WTC11 (cell line): Measurements from ENCODE around the gene GSX2. TPM values are rescaled to one million over a fixed set of nuclear protein-coding genes. Genes with fewer than 3 reads are reported as not detected.
"Not testable (repeated sequence)": the region's sequence is repeated elsewhere in the genome, so short reads cannot be mapped to it uniquely, and the experiment has no call there.

Experiments used
- ATAC-seq: fragments of 200-7000 bp; cut with Tn5 transposase; 2 replicates; pipeline ENCODE4 v1.10.0; 2021; ENCODE audit warnings: mild to moderate bottlenecking, moderate library complexity
- CTCF ChIA-PET: fragments of 300-600 bp; sonication (Branson Sonifier 250); formaldehyde crosslinking; loops from one replicate; lab custom pipeline; 2021; ENCODE audit warnings: antibody characterized with exemption; lab: Charles Lee
- POLR2A ChIA-PET: fragments of 350-600 bp; sonication (Branson Sonifier 250); formaldehyde crosslinking; loops from one replicate; lab custom pipeline; 2021; ENCODE audit warnings: antibody characterized with exemption; lab: Charles Lee
- DNase-seq: peaks from one replicate; pipeline ENCODE4 v3.0.0; 2021; ENCODE audit warnings: low spot score
- H3K27ac Mint-ChIP-seq: 2 replicates; pipeline ENCODE4 v1.8.0; 2021; ENCODE audit warnings: mixed read lengths
- H3K27me3 Mint-ChIP-seq: 2 replicates; pipeline ENCODE4 v1.8.0; 2021; ENCODE audit warnings: low read depth, mild to moderate bottlenecking, moderate library complexity, mixed read lengths
- H3K36me3 Mint-ChIP-seq: 2 replicates; pipeline ENCODE4 v1.8.0; 2021; ENCODE audit warnings: mixed read lengths
- H3K4me1 Mint-ChIP-seq: 2 replicates; pipeline ENCODE4 v1.8.0; 2022; ENCODE audit warnings: mixed read lengths
- H3K4me3 Mint-ChIP-seq: 2 replicates; pipeline ENCODE4 v1.8.0; 2021; ENCODE audit warnings: mild to moderate bottlenecking, moderate library complexity, mixed read lengths
- H3K9me3 Mint-ChIP-seq: 2 replicates; pipeline ENCODE4 v1.8.0; 2021; ENCODE audit warnings: mixed read lengths
- ATF3 ChIP-seq: sonication (generic); formaldehyde crosslinking; conservative IDR thresholded peaks from 2 replicates; pipeline ENCODE4 v1.8.1; 2022; ENCODE audit warnings: mild to moderate bottlenecking, missing genetic modification reagents
- CBFB ChIP-seq: sonication (generic); formaldehyde crosslinking; IDR thresholded peaks from 2 replicates; pipeline ENCODE4 v1.8.1; 2022; ENCODE audit warnings: mild to moderate bottlenecking, low read depth, missing genetic modification reagents
- CDX4 ChIP-seq: fragments of 250-450 bp; sonication (Bioruptor Pico); IDR thresholded peaks from 2 replicates; pipeline ENCODE4 v1.9.0; 2021; ENCODE audit warnings: moderate library complexity, mild to moderate bottlenecking, inconsistent platforms, borderline replicate concordance
- CREM ChIP-seq: sonication (generic); formaldehyde crosslinking; IDR thresholded peaks from 2 replicates; pipeline ENCODE4 v1.8.1; 2022; ENCODE audit warnings: mild to moderate bottlenecking, missing genetic modification reagents, moderate library complexity
- GABPB1 ChIP-seq: sonication (generic); formaldehyde crosslinking; IDR thresholded peaks from 2 replicates; pipeline ENCODE4 v1.8.1; 2023; ENCODE audit warnings: mild to moderate bottlenecking, missing genetic modification reagents
- JAZF1 ChIP-seq: fragments of 250-450 bp; sonication (Bioruptor Pico); IDR thresholded peaks from 2 replicates; pipeline ENCODE4 v1.9.0; 2021; ENCODE audit warnings: moderate library complexity, mild to moderate bottlenecking, inconsistent platforms
- NFATC4 ChIP-seq: fragments of 250-450 bp; sonication (Bioruptor Pico); IDR thresholded peaks from 2 replicates; pipeline ENCODE4 v1.9.0; 2021; ENCODE audit warnings: mild to moderate bottlenecking
- NR1H2 ChIP-seq: sonication (generic); formaldehyde crosslinking; IDR thresholded peaks from 2 replicates; pipeline ENCODE4 v1.9.0; 2021; ENCODE audit warnings: mild to moderate bottlenecking, moderate library complexity, missing genetic modification reagents
- RELA ChIP-seq: sonication (generic); formaldehyde crosslinking; IDR thresholded peaks from 2 replicates; pipeline ENCODE4 v1.8.1; 2022; ENCODE audit warnings: missing genetic modification reagents, mild to moderate bottlenecking, borderline replicate concordance
- SMAD3 ChIP-seq: sonication (generic); formaldehyde crosslinking; IDR thresholded peaks from 2 replicates; pipeline ENCODE4 v1.8.0; 2022; ENCODE audit warnings: missing genetic modification reagents, mild to moderate bottlenecking, borderline replicate concordance
- STAT6 ChIP-seq: sonication (generic); formaldehyde crosslinking; conservative IDR thresholded peaks from 2 replicates; pipeline ENCODE4 v1.8.1; 2023; ENCODE audit warnings: mild to moderate bottlenecking, low read depth, missing genetic modification reagents, moderate library complexity
- TCF7 ChIP-seq: sonication (generic); formaldehyde crosslinking; IDR thresholded peaks from 2 replicates; pipeline ENCODE4 v1.8.0; 2022; ENCODE audit warnings: mild to moderate bottlenecking, low read depth, missing genetic modification reagents, moderate library complexity
- TEAD1 ChIP-seq: sonication (generic); formaldehyde crosslinking; IDR thresholded peaks from 2 replicates; pipeline ENCODE4 v1.8.0; 2022; ENCODE audit warnings: mild to moderate bottlenecking, missing genetic modification reagents
- TEAD4 ChIP-seq: sonication (generic); formaldehyde crosslinking; IDR thresholded peaks from 2 replicates; pipeline ENCODE4 v1.8.0; 2022; ENCODE audit warnings: mild to moderate bottlenecking, missing genetic modification reagents
- ZBTB21 ChIP-seq: sonication (generic); formaldehyde crosslinking; IDR thresholded peaks from 2 replicates; pipeline ENCODE4 v1.8.1; 2023; ENCODE audit warnings: mild to moderate bottlenecking, missing genetic modification reagents, borderline replicate concordance
- ZNF232 ChIP-seq: sonication (generic); formaldehyde crosslinking; IDR thresholded peaks from 2 replicates; pipeline ENCODE4 v1.8.0; 2022; ENCODE audit warnings: mild to moderate bottlenecking, missing genetic modification reagents
- ZNF512 ChIP-seq: sonication (generic); formaldehyde crosslinking; IDR thresholded peaks from 2 replicates; pipeline ENCODE4 v1.8.1; 2022; ENCODE audit warnings: missing genetic modification reagents, borderline replicate concordance
- total RNA-seq: library from RNA; stranded (reverse); gene quantifications from 3 replicates; pipeline ENCODE4 v1.2.3, GENCODE V29; 2021
- TF ChIP-seq, protein P1 (sequence below): sonication (generic); formaldehyde crosslinking; IDR thresholded peaks from 2 replicates; pipeline ENCODE4 v1.8.0; 2022; ENCODE audit warnings: mild to moderate bottlenecking, missing genetic modification reagents
- TF ChIP-seq, protein P2 (sequence below): sonication (generic); formaldehyde crosslinking; IDR thresholded peaks from 2 replicates; pipeline ENCODE4 v1.8.1; 2023; ENCODE audit warnings: mild to moderate bottlenecking, missing genetic modification reagents
- TF ChIP-seq, protein P3 (sequence below): sonication (generic); formaldehyde crosslinking; IDR thresholded peaks from 2 replicates; pipeline ENCODE4 v1.8.0; 2023; ENCODE audit warnings: missing genetic modification reagents

GSX2 gene
- total RNA-seq, 1 experiment from 2014 or later = not detected

DNA sequence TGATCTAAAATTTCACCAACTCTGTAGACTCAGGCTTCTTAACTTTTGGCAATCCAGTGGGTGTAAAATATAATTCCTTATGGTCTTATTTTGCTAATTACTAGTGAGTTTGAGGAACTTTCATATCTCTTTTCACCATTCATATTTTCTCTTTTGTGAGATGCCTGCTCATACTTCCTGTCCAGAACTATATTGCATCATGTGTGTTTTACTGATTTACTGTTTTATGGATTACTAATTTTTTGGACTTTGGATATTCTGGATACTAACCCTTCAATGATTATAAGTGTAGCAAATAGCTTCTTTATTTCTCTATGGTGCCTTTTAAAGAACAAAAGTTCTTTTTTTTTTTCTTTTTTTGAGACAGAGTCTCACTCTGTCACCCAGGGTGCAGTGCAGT is 20.6 kb downstream of the GSX2 start:
- H3K27me3 Mint-ChIP-seq = no peaks in the 10 kb centered on the region
- POLR2A ChIA-PET = no interaction called here
- no peaks in the 10 kb centered on the region for H3K36me3 Mint-ChIP-seq
- H3K4me3 Mint-ChIP-seq = no peak overlapping the region
- peaks cover 7% of the 10 kb centered on the region for H3K4me1 Mint-ChIP-seq
- CTCF ChIA-PET = no interaction called here
- DNase-seq = no peak
- TF ChIP-seq NR1H2 = no peak
- no peak overlapping the region for H3K27ac Mint-ChIP-seq
- H3K9me3 Mint-ChIP-seq = no peaks in the 10 kb centered on the region
- no peak for ATAC-seq

DNA sequence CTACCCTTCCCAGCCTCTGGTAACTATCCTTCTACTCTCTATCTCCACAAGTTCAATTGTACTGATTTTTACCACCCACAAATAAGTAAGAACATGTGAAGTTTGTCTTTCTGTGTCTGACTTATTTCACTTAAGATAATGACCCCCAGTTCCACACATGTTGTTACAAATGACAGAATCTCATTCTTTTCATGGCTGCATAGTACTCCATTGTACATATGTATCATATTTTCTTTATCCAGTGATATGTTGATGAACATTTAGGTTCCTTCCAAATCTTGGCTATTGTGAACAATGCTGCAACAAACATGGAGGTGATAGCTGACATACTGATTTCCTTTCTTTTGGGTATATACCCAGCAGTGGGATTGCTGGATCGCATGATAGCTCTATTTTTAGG is 27.7 kb downstream of the GSX2 start:
- peaks cover 7% of the 10 kb centered on the region for H3K4me1 Mint-ChIP-seq
- no peak overlapping the region for H3K4me3 Mint-ChIP-seq
- DNase-seq (no peak), ATAC-seq (no peak)
- H3K36me3 Mint-ChIP-seq = peaks cover 15% of the 10 kb centered on the region
- TF ChIP-seq, protein P1, sequence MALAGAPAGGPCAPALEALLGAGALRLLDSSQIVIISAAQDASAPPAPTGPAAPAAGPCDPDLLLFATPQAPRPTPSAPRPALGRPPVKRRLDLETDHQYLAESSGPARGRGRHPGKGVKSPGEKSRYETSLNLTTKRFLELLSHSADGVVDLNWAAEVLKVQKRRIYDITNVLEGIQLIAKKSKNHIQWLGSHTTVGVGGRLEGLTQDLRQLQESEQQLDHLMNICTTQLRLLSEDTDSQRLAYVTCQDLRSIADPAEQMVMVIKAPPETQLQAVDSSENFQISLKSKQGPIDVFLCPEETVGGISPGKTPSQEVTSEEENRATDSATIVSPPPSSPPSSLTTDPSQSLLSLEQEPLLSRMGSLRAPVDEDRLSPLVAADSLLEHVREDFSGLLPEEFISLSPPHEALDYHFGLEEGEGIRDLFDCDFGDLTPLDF (CRISPR knock-in tag) = no peak
- TF ChIP-seq STAT6 (no peak), CREM (CRISPR knock-in tag) (no peak), JAZF1 (no peak), TEAD1 (CRISPR knock-in tag) (no peak), CDX4 (CRISPR knock-in tag) (no peak), GABPB1 (CRISPR knock-in tag) (no peak), ZBTB21 (no peak), RELA (CRISPR knock-in tag) (no peak), NR1H2 (no peak), ATF3 (CRISPR knock-in tag) (no peak), SMAD3 (CRISPR knock-in tag) (no peak), TCF7 (CRISPR knock-in tag) (no peak), CBFB (CRISPR knock-in tag) (no peak), ZNF512 (CRISPR knock-in tag) (no peak), TEAD4 (CRISPR knock-in tag) (no peak), NFATC4 (no peak), ZNF232 (CRISPR knock-in tag) (no peak)
- TF ChIP-seq, protein P2, sequence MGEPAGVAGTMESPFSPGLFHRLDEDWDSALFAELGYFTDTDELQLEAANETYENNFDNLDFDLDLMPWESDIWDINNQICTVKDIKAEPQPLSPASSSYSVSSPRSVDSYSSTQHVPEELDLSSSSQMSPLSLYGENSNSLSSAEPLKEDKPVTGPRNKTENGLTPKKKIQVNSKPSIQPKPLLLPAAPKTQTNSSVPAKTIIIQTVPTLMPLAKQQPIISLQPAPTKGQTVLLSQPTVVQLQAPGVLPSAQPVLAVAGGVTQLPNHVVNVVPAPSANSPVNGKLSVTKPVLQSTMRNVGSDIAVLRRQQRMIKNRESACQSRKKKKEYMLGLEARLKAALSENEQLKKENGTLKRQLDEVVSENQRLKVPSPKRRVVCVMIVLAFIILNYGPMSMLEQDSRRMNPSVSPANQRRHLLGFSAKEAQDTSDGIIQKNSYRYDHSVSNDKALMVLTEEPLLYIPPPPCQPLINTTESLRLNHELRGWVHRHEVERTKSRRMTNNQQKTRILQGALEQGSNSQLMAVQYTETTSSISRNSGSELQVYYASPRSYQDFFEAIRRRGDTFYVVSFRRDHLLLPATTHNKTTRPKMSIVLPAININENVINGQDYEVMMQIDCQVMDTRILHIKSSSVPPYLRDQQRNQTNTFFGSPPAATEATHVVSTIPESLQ (CRISPR knock-in tag) = no peak
- TF ChIP-seq, protein P3, sequence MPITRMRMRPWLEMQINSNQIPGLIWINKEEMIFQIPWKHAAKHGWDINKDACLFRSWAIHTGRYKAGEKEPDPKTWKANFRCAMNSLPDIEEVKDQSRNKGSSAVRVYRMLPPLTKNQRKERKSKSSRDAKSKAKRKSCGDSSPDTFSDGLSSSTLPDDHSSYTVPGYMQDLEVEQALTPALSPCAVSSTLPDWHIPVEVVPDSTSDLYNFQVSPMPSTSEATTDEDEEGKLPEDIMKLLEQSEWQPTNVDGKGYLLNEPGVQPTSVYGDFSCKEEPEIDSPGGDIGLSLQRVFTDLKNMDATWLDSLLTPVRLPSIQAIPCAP (CRISPR knock-in tag) = no peak
- ChIA-PET CTCF (no interaction called here), POLR2A (no interaction called here)
- no peak overlapping the region for H3K27ac Mint-ChIP-seq
- H3K27me3 Mint-ChIP-seq = no peaks in the 10 kb centered on the region
- peaks cover 33% of the 10 kb centered on the region for H3K9me3 Mint-ChIP-seq

- H3K9me3 Mint-ChIP-seq = peaks cover 37% of the 10 kb centered on the region
- peaks cover 15% of the 10 kb centered on the region for H3K36me3 Mint-ChIP-seq
- CTCF ChIA-PET, H3K27me3 Mint-ChIP-seq, ATAC-seq, H3K4me1 Mint-ChIP-seq, DNase-seq, H3K27ac Mint-ChIP-seq, H3K4me3 Mint-ChIP-seq, POLR2A ChIA-PET: not testable (repeated sequence)
Observed at GRCh38 chr4:54128694-54129093, 28.7 kb downstream of the GSX2 start.
